NT2/D1 (cell line): ENCODE measurements around the gene CCDC149.

ENCODE experiments used
- DNase-seq: peaks from one replicate; pipeline ENCODE4 v3.0.0-alpha.2; 2011; ENCODE audit warnings: low read depth, low spot score
- H3K27me3 ChIP-seq: 2 replicates; pipeline ENCODE4 v1.6.0; 2011; ENCODE audit warnings: mild to moderate bottlenecking; ENCODE audit not compliant: insufficient read length, insufficient read depth
- H3K36me3 ChIP-seq: 2 replicates; pipeline ENCODE4 v1.6.1; 2011; ENCODE audit warnings: mild to moderate bottlenecking, low read length, mixed read lengths; ENCODE audit not compliant: insufficient read depth, insufficient read length
- H3K4me1 ChIP-seq: 2 replicates; pipeline ENCODE4 v1.5.1; 2011; ENCODE audit not compliant: insufficient read depth, insufficient read length
- H3K4me3 ChIP-seq: 2 replicates; pipeline ENCODE4 v1.5.1; 2011; ENCODE audit warnings: low read depth; ENCODE audit not compliant: insufficient read length
- H3K9ac ChIP-seq: 2 replicates; pipeline ENCODE4 v1.6.0; 2011; ENCODE audit warnings: low read depth; ENCODE audit not compliant: insufficient read length
- H3K9me3 ChIP-seq: 2 replicates; pipeline ENCODE4 v1.5.1; 2011; ENCODE audit warnings: mild to moderate bottlenecking, low read length; ENCODE audit not compliant: insufficient read depth
- SUZ12 ChIP-seq: IDR thresholded peaks from 2 replicates; pipeline ENCODE4 v1.6.1; 2011; ENCODE audit not compliant: insufficient read length, insufficient read depth; ENCODE audit errors: extremely low read depth
- YY1 ChIP-seq: IDR thresholded peaks from 2 replicates; pipeline ENCODE4 v1.6.1; 2011; ENCODE audit not compliant: insufficient read length, insufficient read depth
- ZNF274 ChIP-seq: IDR thresholded peaks from 2 replicates; pipeline ENCODE4 v1.6.1; 2011; ENCODE audit warnings: mild to moderate bottlenecking, low read depth, low read length

CCDC149 gene

GRCh38 chr4:24867766-24868296 is 45.0 kb downstream of the CCDC149 start:
- Histone ChIP-seq H3K4me3 (no peak overlapping the region), H3K4me1 (no peaks in the 10 kb centered on the region), H3K36me3 (no peaks in the 10 kb centered on the region), H3K9me3 (peaks cover 26% of the 10 kb centered on the region), H3K27me3 (no peaks in the 10 kb centered on the region), H3K9ac (no peak overlapping the region)
- no peak for DNase-seq
- TF ChIP-seq ZNF274 (no peak), SUZ12 (no peak), YY1 (no peak)

GRCh38 chr4:24867251-24867650 is 45.6 kb downstream of the CCDC149 start:
- H3K9me3 ChIP-seq: peaks cover 29% of the 10 kb centered on the region
- TF ChIP-seq ZNF274: no peak
- TF ChIP-seq SUZ12: no peak
- TF ChIP-seq YY1: no peak
- H3K9ac ChIP-seq: no peak overlapping the region
- no peaks in the 10 kb centered on the region for H3K4me1 ChIP-seq
- no peaks in the 10 kb centered on the region for H3K36me3 ChIP-seq
- no peak overlapping the region for H3K4me3 ChIP-seq
- DNase-seq: no peak
- no peaks in the 10 kb centered on the region for H3K27me3 ChIP-seq

GRCh38 chr4:24865401-24865800 is 47.4 kb downstream of the CCDC149 start:
- no peak for TF ChIP-seq YY1
- no peak for TF ChIP-seq ZNF274
- no peak for TF ChIP-seq SUZ12
- no peaks in the 10 kb centered on the region for H3K36me3 ChIP-seq
- H3K9ac ChIP-seq: no peak overlapping the region
- peaks cover 29% of the 10 kb centered on the region for H3K9me3 ChIP-seq
- no peak for DNase-seq
- H3K4me3 ChIP-seq: no peak overlapping the region
- H3K27me3 ChIP-seq: no peaks in the 10 kb centered on the region
- H3K4me1 ChIP-seq: no peaks in the 10 kb centered on the region

GRCh38 chr4:24863799-24864198 is 49.0 kb downstream of the CCDC149 start:
- Histone ChIP-seq H3K4me1 (no peaks in the 10 kb centered on the region), H3K27me3 (no peaks in the 10 kb centered on the region), H3K4me3 (no peak overlapping the region), H3K9me3 (peaks cover 29% of the 10 kb centered on the region), H3K9ac (no peak overlapping the region), H3K36me3 (no peaks in the 10 kb centered on the region)
- no peak for DNase-seq
- TF ChIP-seq SUZ12 (no peak), ZNF274 (no peak), YY1 (no peak)

- DNase-seq: no peak
- Histone ChIP-seq H3K9ac (no peak overlapping the region), H3K27me3 (no peaks in the 10 kb centered on the region), H3K9me3 (peaks cover 29% of the 10 kb centered on the region), H3K36me3 (no peaks in the 10 kb centered on the region), H3K4me1 (peaks cover 2% of the 10 kb centered on the region), H3K4me3 (no peak overlapping the region)
- TF ChIP-seq SUZ12: no peak
- no peak for TF ChIP-seq YY1
- no peak for TF ChIP-seq ZNF274
These were observed 50.6 kb downstream of the CCDC149 start for GRCh38 chr4:24862073-24862751.

- no peak for DNase-seq
- TF ChIP-seq YY1: no peak
- TF ChIP-seq SUZ12: no peak
- no peak for TF ChIP-seq ZNF274
- H3K4me3 ChIP-seq: no peak overlapping the region
- peaks cover 3% of the 10 kb centered on the region for H3K4me1 ChIP-seq
- H3K9me3 ChIP-seq: peaks cover 10% of the 10 kb centered on the region
- H3K9ac ChIP-seq: no peak overlapping the region
- H3K36me3 ChIP-seq: no peaks in the 10 kb centered on the region
- no peaks in the 10 kb centered on the region for H3K27me3 ChIP-seq
These were observed 54.3 kb downstream of the CCDC149 start for GRCh38 chr4:24858550-24858949.

- no peak for DNase-seq
- H3K4me1 ChIP-seq: peaks cover 3% of the 10 kb centered on the region
- H3K36me3 ChIP-seq: no peaks in the 10 kb centered on the region
- no peak overlapping the region for H3K4me3 ChIP-seq
- no peak overlapping the region for H3K9ac ChIP-seq
- H3K27me3 ChIP-seq: no peaks in the 10 kb centered on the region
- no peak for TF ChIP-seq ZNF274
- no peak for TF ChIP-seq SUZ12
- TF ChIP-seq YY1: no peak
- peaks cover 5% of the 10 kb centered on the region; the same call in 1 of the 2 replicates for H3K9me3 ChIP-seq
These were observed 54.8 kb downstream of the CCDC149 start for GRCh38 chr4:24858026-24858425.
